IMR-90 (cell line): ENCODE data around the gene KCNMA1. TPM values are rescaled to one million over a fixed set of nuclear protein-coding genes. Genes with fewer than 3 reads are reported as not detected.
A peak's percentile ranks its signal among the peaks of the same experiment; 100 is the strongest.

ENCODE experiments used
- ATAC-seq: fragments of 200-7000 bp; cut with Tn5 transposase; 2 replicates; pipeline ENCODE4 v1.9.1; 2020; ENCODE audit warnings: low read depth, mild to moderate bottlenecking, moderate library complexity
- BruUV-seq: library from RNA; stranded (reverse); fragments of 400-500 nt; replicated peaks from 2 replicates; lab custom pipeline; 2021; lab: Mats Ljungman, UMichigan
- CTCF ChIA-PET: fragments of 300-600 bp; formaldehyde crosslinking; extraction: SDS; loops from one replicate; lab custom pipeline; 2021; ENCODE audit warnings: antibody characterized with exemption; lab: Yijun Ruan, JAX
- POLR2A ChIA-PET: fragments of 300-600 bp; sonication (Branson Sonifier 250); formaldehyde crosslinking; loops from one replicate; lab custom pipeline; 2022; ENCODE audit warnings: antibody characterized with exemption; ENCODE audit not compliant: unreplicated experiment; lab: Charles Lee
- DNase-seq: peaks from one replicate; pipeline ENCODE4 v3.0.0; 2013
- H2AFZ ChIP-seq: replicated peaks from 2 replicates; pipeline ENCODE3; 2013; ENCODE audit warnings: low read length, mild to moderate bottlenecking; ENCODE audit not compliant: poor library complexity
- H2AK5ac ChIP-seq: 2 replicates; pipeline ENCODE4 v1.6.1; 2013; ENCODE audit warnings: low read depth, low read length, inconsistent platforms
- H2AK9ac ChIP-seq: replicated peaks from 2 replicates; pipeline ENCODE3; 2013; ENCODE audit warnings: mild to moderate bottlenecking, low read depth, low read length, moderate library complexity; ENCODE audit not compliant: poor library complexity
- H2BK120ac ChIP-seq: 2 replicates; pipeline ENCODE4 v1.6.1; 2013; ENCODE audit warnings: low read depth, low read length, inconsistent platforms
- H2BK15ac ChIP-seq: 3 replicates; pipeline ENCODE4 v1.6.1; 2013; ENCODE audit warnings: low read depth, low read length, inconsistent platforms
- H2BK20ac ChIP-seq: 2 replicates; pipeline ENCODE4 v1.6.1; 2013; ENCODE audit warnings: low read depth, mild to moderate bottlenecking, inconsistent platforms, low read length, moderate library complexity
- H2BK5ac ChIP-seq: 2 replicates; pipeline ENCODE4 v1.6.1; 2013; ENCODE audit warnings: mild to moderate bottlenecking, low read depth, low read length, inconsistent platforms; ENCODE audit not compliant: poor library complexity, severe bottlenecking
- H3K14ac ChIP-seq: replicated peaks from 2 replicates; pipeline ENCODE4 v1.6.1; 2013; ENCODE audit warnings: low read depth, low read length, inconsistent platforms
- H3K18ac ChIP-seq: 2 replicates; pipeline ENCODE4 v1.6.1; 2013; ENCODE audit warnings: low read depth, low read length, control low read depth
- H3K23ac ChIP-seq: 2 replicates; pipeline ENCODE4 v1.6.1; 2013; ENCODE audit warnings: low read depth, low read length, inconsistent platforms
- H3K27ac ChIP-seq: 2 replicates; pipeline ENCODE4 v1.5.1; 2013; ENCODE audit warnings: mild to moderate bottlenecking, control low read depth, low read length; ENCODE audit not compliant: insufficient read depth
- H3K27me3 ChIP-seq: 2 replicates; pipeline ENCODE4 v1.6.1; 2013; ENCODE audit warnings: low read length; ENCODE audit not compliant: control insufficient read depth, insufficient read depth
- H3K36me3 ChIP-seq: 2 replicates; pipeline ENCODE4 v1.6.1; 2013; ENCODE audit warnings: low read length, mixed read lengths; ENCODE audit not compliant: control insufficient read depth, insufficient read depth
- H3K4ac ChIP-seq: 2 replicates; pipeline ENCODE4 v1.6.1; 2013; ENCODE audit warnings: low read depth, low read length, inconsistent platforms
- H3K4me1 ChIP-seq: 2 replicates; pipeline ENCODE4 v1.6.1; 2013; ENCODE audit warnings: low read length, mixed read lengths; ENCODE audit not compliant: control insufficient read depth, insufficient read depth
- H3K4me2 ChIP-seq: 2 replicates; pipeline ENCODE4 v1.6.1; 2013; ENCODE audit warnings: low read depth, mild to moderate bottlenecking, control low read depth, low read length, moderate library complexity
- H3K4me3 ChIP-seq: 2 replicates; pipeline ENCODE4 v1.5.1; 2013; ENCODE audit warnings: low read depth, mild to moderate bottlenecking, control low read depth, low read length, moderate library complexity; ENCODE audit not compliant: insufficient read depth
- H3K56ac ChIP-seq: 2 replicates; pipeline ENCODE4 v1.6.1; 2013; ENCODE audit warnings: low read length, inconsistent platforms; ENCODE audit not compliant: insufficient read depth; ENCODE audit errors: extremely low read depth
- H3K79me1 ChIP-seq, 2 experiments: 2 replicates each; pipeline ENCODE4 v1.6.1; 2013; ENCODE audit warnings: low read length in 2 of 2, inconsistent platforms in 1 of 2, low read depth in 1 of 2
- H3K9ac ChIP-seq: 2 replicates; pipeline ENCODE4 v1.6.1; 2013; ENCODE audit warnings: low read depth, low read length, control low read depth
- H3K9me1 ChIP-seq: 2 replicates; pipeline ENCODE4 v1.6.1; 2013; ENCODE audit warnings: low read length, inconsistent platforms; ENCODE audit not compliant: insufficient read depth
- H3K9me3 ChIP-seq: 2 replicates; pipeline ENCODE4 v1.6.1; 2013; ENCODE audit warnings: low read length; ENCODE audit not compliant: control insufficient read depth, insufficient read depth
- H4K20me1 ChIP-seq: 2 replicates; pipeline ENCODE4 v1.6.1; 2013; ENCODE audit warnings: low read length, inconsistent platforms; ENCODE audit not compliant: insufficient read depth
- H4K5ac ChIP-seq: 2 replicates; pipeline ENCODE4 v1.6.1; 2013; ENCODE audit warnings: mild to moderate bottlenecking, low read depth, low read length, control low read depth
- H4K8ac ChIP-seq, 2 experiments: 2 replicates each; pipeline ENCODE4 v1.6.1; 2013; ENCODE audit warnings: low read depth in 2 of 2, low read length in 2 of 2, control low read depth in 1 of 2, inconsistent platforms in 1 of 2
- H4K91ac ChIP-seq: 2 replicates; pipeline ENCODE4 v1.6.1; 2013; ENCODE audit warnings: low read depth, low read length, inconsistent platforms; ENCODE audit not compliant: insufficient read depth
- BHLHE40 ChIP-seq: fragments of 150-350 bp; IDR thresholded peaks from 2 replicates; pipeline ENCODE4 v1.6.1; 2016; ENCODE audit warnings: mild to moderate bottlenecking, low read depth, low read length
- CHD1 ChIP-seq: IDR thresholded peaks from 2 replicates; pipeline ENCODE4 v1.6.1; 2012; ENCODE audit warnings: low read depth, low read length, improper control_type of control experiment
- CTCF ChIP-seq: conservative IDR thresholded peaks from 2 replicates; pipeline ENCODE4 v1.5.1; 2012; ENCODE audit warnings: mild to moderate bottlenecking, low read depth, low read length, improper control_type of control experiment
- FOS ChIP-seq: fragments of 150-350 bp; IDR thresholded peaks from 2 replicates; pipeline ENCODE4 v1.6.1; 2016; ENCODE audit warnings: low read depth, low read length
- MAZ ChIP-seq: IDR thresholded peaks from 2 replicates; pipeline ENCODE4 v1.6.1; 2012; ENCODE audit warnings: low read depth, mild to moderate bottlenecking, low read length, improper control_type of control experiment, moderate library complexity, borderline replicate concordance
- MXI1 ChIP-seq: IDR thresholded peaks from 2 replicates; pipeline ENCODE4 v1.6.1; 2012; ENCODE audit warnings: low read depth, mild to moderate bottlenecking, low read length, moderate library complexity, borderline replicate concordance
- RAD21 ChIP-seq: IDR thresholded peaks from 2 replicates; pipeline ENCODE4 v1.6.1; 2012; ENCODE audit warnings: low read length, improper control_type of control experiment
- RFX5 ChIP-seq: IDR thresholded peaks from 2 replicates; pipeline ENCODE4 v1.8.0; 2012; ENCODE audit warnings: low read depth, mild to moderate bottlenecking, low read length, moderate library complexity
- SMC3 ChIP-seq: fragments of 150-350 bp; IDR thresholded peaks from 2 replicates; pipeline ENCODE4 v1.6.1; 2016; ENCODE audit warnings: low read depth, mild to moderate bottlenecking, antibody characterized with exemption, low read length, moderate library complexity
- USF2 ChIP-seq: fragments of 150-350 bp; IDR thresholded peaks from 2 replicates; pipeline ENCODE4 v1.6.1; 2017; ENCODE audit warnings: mild to moderate bottlenecking, antibody characterized with exemption, low read length, low read depth
- WGBS, 2 experiments: methylation state at CpG; one replicate each; pipeline versions ENCODE4 v1.1.5 to v1.1.7; 2013; ENCODE audit warnings: missing lambda C conversion rate in 2 of 2; ENCODE audit not compliant: insufficient read length in 1 of 2; ENCODE audit errors: extremely low coverage in 2 of 2; 5-methylcytosine and 5-hydroxymethylcytosine counted together
- dilution Hi-C: fragments of 300-500 bp; cut with HindIII; formaldehyde crosslinking; loops from one replicate; pipeline ENCODE4 v1.14.3; 2018; ENCODE audit warnings: low sequenced_read_pairs; ENCODE audit not compliant: unreplicated experiment
- in situ Hi-C: fragments of 300-500 bp; cut with MboI; formaldehyde crosslinking; loops from 3 replicates; pipeline ENCODE4 v1.14.3; 2019; ENCODE audit warnings: low sequenced_read_pairs, inconsistent platforms, mixed read lengths
- intact Hi-C: fragments of 100-400 bp; cut with micrococcal nuclease; formaldehyde crosslinking; loops from 2 replicates; pipeline ENCODE4 v1.10.0; 2022
- polyA plus RNA-seq, 3 experiments: library from polyadenylated mRNA; depleted of rRNA; stranded (reverse); fragments of >200 nt; gene quantifications; 2 replicates each; pipeline ENCODE4 v1.2.3, GENCODE V29; 2012; ENCODE audit warnings: low replicate concordance in 1 of 3
- total RNA-seq: library from RNA; depleted of rRNA; stranded (reverse); fragments of >200 nt; gene quantifications from 2 replicates; pipeline ENCODE4 v1.2.3, GENCODE V29; 2012

The KCNMA1 gene
- total and polyA plus RNA-seq, 2 of the 4 experiments (the other 2 are of a cell fraction): 25.6 to 29.6 TPM

- peak; percentile 21; the same call in 1 of the 2 replicates for ATAC-seq
- Histone ChIP-seq H2BK120ac (peak overlapping the region; percentile 71), H2AFZ (no peak overlapping the region), H3K27me3 (peaks cover 2% of the 10 kb centered on the region; the same call in 1 of the 2 replicates), H3K27ac (no peak overlapping the region), H2AK9ac (no peak overlapping the region), H3K36me3 (no peaks in the 10 kb centered on the region), H3K4me2 (no peak overlapping the region), H4K20me1 (no peaks in the 10 kb centered on the region), H4K91ac (peak overlapping the region; percentile 22), H3K14ac (peak overlapping the region; percentile 42), H4K5ac (no peak overlapping the region), H3K9me1 (peaks cover 14% of the 10 kb centered on the region), H3K18ac (peak overlapping the region; percentile 27; the same call in 1 of the 2 replicates), H3K4me3 (no peak overlapping the region), H3K23ac (no peak overlapping the region), H3K79me1 (0 out of 4 replicates have a peak, but pooled peaks cover 0 to 4% of the 10 kb centered on the region in 2 experiments), H3K56ac (no peak overlapping the region), H2BK20ac (peak overlapping the region; percentile 73), H2BK5ac (no peak overlapping the region), H2BK15ac (peak overlapping the region; percentile 45; the same call in 1 of the 3 replicates), H3K4ac (peak overlapping the region; percentile 38), H3K9me3 (no peaks in the 10 kb centered on the region), H2AK5ac (peak overlapping the region; percentile 30), H3K4me1 (peaks cover 13% of the 10 kb centered on the region), H4K8ac (peak overlapping the region in 1 of 2 experiments; percentile 33; a peak in 1 of 4 replicates), H3K9ac (no peak overlapping the region)
- ChIA-PET POLR2A (no interaction called here), CTCF (interaction anchor here (1.2 kb wide), 1 partner anchor 9 kb away, joined by 3 read pairs; no protein-coding TSS in a partner anchor)
- no TSS peak for BruUV-seq
- intact Hi-C loops (no loop called here), dilution Hi-C loops (no loop called here), in situ Hi-C loops (no loop called here)
- no peak for TF ChIP-seq CHD1
- no peak for TF ChIP-seq MAZ
- TF ChIP-seq BHLHE40: no peak
- TF ChIP-seq RAD21: no peak
- no peak for TF ChIP-seq USF2
- no peak for TF ChIP-seq CTCF
- no peak for TF ChIP-seq MXI1
- TF ChIP-seq RFX5: no peak
- TF ChIP-seq SMC3: no peak
- no peak for TF ChIP-seq FOS
- no CpG with 5 or more reads among the region's 4 CpGs for WGBS, 2 experiments
- no peak for DNase-seq
These were observed 330.9 kb downstream of the KCNMA1 start for GRCh38 chr10:77306666-77307065.
